PFSK-1 (cell line): Measurements from ENCODE around the gene NPHP4.

Experiments
- FOXP2 ChIP-seq: optimal IDR thresholded peaks from 2 replicates; pipeline ENCODE3; 2011; ENCODE audit warnings: borderline replicate concordance, control low read depth, inconsistent platforms; ENCODE audit not compliant: insufficient read depth; ENCODE audit errors: extremely low read length, extremely low read depth
- TAF1 ChIP-seq: IDR thresholded peaks from 2 replicates; pipeline ENCODE4 v1.6.1; 2012; ENCODE audit warnings: low read length, control low read depth, borderline replicate concordance; ENCODE audit not compliant: insufficient read depth

DNA sequence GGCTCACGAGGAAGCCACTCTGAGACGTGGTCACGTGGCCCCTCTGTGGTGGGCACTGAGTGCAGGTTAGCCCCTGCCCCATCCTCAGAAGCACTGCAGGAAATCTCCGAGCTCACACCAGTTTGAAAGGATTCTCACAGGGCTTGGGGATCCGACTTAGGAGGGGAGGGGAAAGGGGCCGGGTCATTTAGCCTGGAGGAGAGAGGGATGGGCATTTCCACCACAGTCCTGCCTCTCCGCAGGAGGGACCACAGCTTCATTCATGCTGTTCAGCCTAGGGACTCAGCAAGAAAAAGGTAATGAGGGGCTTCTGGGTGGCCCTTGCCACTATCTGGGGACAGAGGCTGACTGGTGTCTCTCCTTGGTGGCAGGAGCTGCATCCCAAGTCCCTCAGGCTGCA, 126.5 kb downstream of the NPHP4 start:
- TF ChIP-seq TAF1 (no peak), FOXP2 (no peak)
